ENCODE measurements around the gene DLL3.

DLL3 gene

GRCh38 chr19:39518458-39518857 lies 19.7 kb downstream of the DLL3 start:
- DNase-seq = no peak

- no peak for DNase-seq
Measured at GRCh38 chr19:39518975-39519374, 20.2 kb downstream of the DLL3 start.

GRCh38 chr19:39520541-39521484 lies 22.1 kb downstream of the DLL3 start:
- DNase-seq = no peak

- no peak for DNase-seq
Measured at GRCh38 chr19:39524495-39524894, 25.7 kb downstream of the DLL3 start.

GRCh38 chr19:39525205-39525604 lies 26.5 kb downstream of the DLL3 start:
- DNase-seq = no peak

- DNase-seq = no peak
Measured at GRCh38 chr19:39531834-39532232, 33.1 kb downstream of the DLL3 start.

GRCh38 chr19:39532233-39533002 lies 33.7 kb downstream of the DLL3 start, which contains the start of gene EID2B:
EID2B (minus strand) TSS chr19:39532852; CDS start chr19:39532802, 50 bp downstream.
- DNase-seq = peak; percentile 97

- no peak for DNase-seq
Measured at GRCh38 chr19:39533003-39533512, 34.3 kb downstream of the DLL3 start.

- no peak for DNase-seq
Measured at GRCh38 chr19:39533791-39534190, 35.0 kb downstream of the DLL3 start.

- peak; percentile 23 for DNase-seq
Measured at GRCh38 chr19:39539165-39539517, 40.4 kb downstream of the DLL3 start.

GRCh38 chr19:39539518-39540332 lies 41.0 kb downstream of the DLL3 start, which contains the start of gene EID2:
EID2 (minus strand) TSS chr19:39540161; CDS start chr19:39540079, 82 bp downstream.
- peak; percentile 95 for DNase-seq

- no peak for DNase-seq
Measured at GRCh38 chr19:39540333-39540673, 41.6 kb downstream of the DLL3 start.

- DNase-seq = no peak
Measured at GRCh38 chr19:39542206-39542605, 43.5 kb downstream of the DLL3 start.

- DNase-seq = no peak
Measured at GRCh38 chr19:39543477-39543857, 44.7 kb downstream of the DLL3 start.

- DNase-seq = no peak
Measured at GRCh38 chr19:39544226-39544903, 45.6 kb downstream of the DLL3 start.

- DNase-seq = no peak
Measured at GRCh38 chr19:39544911-39545310, 46.2 kb downstream of the DLL3 start.

GRCh38 chr19:39546599-39546998 lies 47.9 kb downstream of the DLL3 start:
- DNase-seq = no peak

GRCh38 chr19:39550197-39550596 lies 51.5 kb downstream of the DLL3 start:
- no peak for DNase-seq

GRCh38 chr19:39553082-39553652 lies 54.4 kb downstream of the DLL3 start:
- no peak for DNase-seq

- no peak for DNase-seq
Measured at GRCh38 chr19:39554701-39555311, 56.1 kb downstream of the DLL3 start.

- no peak for DNase-seq
Measured at GRCh38 chr19:39555883-39556282, 57.1 kb downstream of the DLL3 start.

Data from activated CD4-positive, alpha-beta T cell treated with anti-CD3 and anti-CD28 coated beads, Interleukin-2, Interleukin-6, amounts not matched to agents 100 ng/mL and 50 ng/mL, durations not matched to agents 16 hours and 8 hours (primary cell).